H1 (cell line): ENCODE data around the gene IAH1. TPM values are rescaled to one million over a fixed set of nuclear protein-coding genes. Genes with fewer than 3 reads are reported as not detected.

Source experiments
- CTCF ChIA-PET: fragments of 300-600 bp; sonication (Branson Sonifier 250); formaldehyde crosslinking; loops from one replicate; lab custom pipeline; 2021; ENCODE audit not compliant: partially characterized antibody; lab: Charles Lee
- POLR2A ChIA-PET: fragments of 300-600 bp; sonication (Branson Sonifier 250); formaldehyde crosslinking; loops from one replicate; lab custom pipeline; 2021; ENCODE audit warnings: inconsistent platforms; ENCODE audit not compliant: partially characterized antibody; lab: Charles Lee
- DNase-seq, 2 experiments: peaks; one replicate each; pipeline versions ENCODE4 v3.0.0 to v3.0.0-alpha.2; 2010 to 2022; ENCODE audit warnings: low spot score in 2 of 2, low read depth in 1 of 2, mixed read lengths in 1 of 2
- FAIRE-seq: peaks from 2 replicates; lab custom pipeline; 2011; peaks lifted over from hg19 to GRCh38; lab: Jason Lieb, UNC
- H2AFZ ChIP-seq: 2 replicates; pipeline ENCODE4 v1.8.1; 2012; ENCODE audit warnings: low read length, inconsistent platforms
- H2AK5ac ChIP-seq: 2 replicates; pipeline ENCODE4 v1.6.1; 2013; ENCODE audit warnings: low read depth, low read length
- H2BK120ac ChIP-seq: replicated peaks from 2 replicates; pipeline ENCODE3; 2013; ENCODE audit warnings: low read depth, low read length, inconsistent platforms
- H2BK12ac ChIP-seq: 2 replicates; pipeline ENCODE4 v1.6.1; 2013; ENCODE audit warnings: low read depth, low read length
- H2BK15ac ChIP-seq: 2 replicates; pipeline ENCODE4 v1.6.1; 2013; ENCODE audit warnings: low read length
- H2BK20ac ChIP-seq: 2 replicates; pipeline ENCODE4 v1.6.1; 2013; ENCODE audit warnings: low read length
- H2BK5ac ChIP-seq: 2 replicates; pipeline ENCODE4 v1.6.1; 2013; ENCODE audit warnings: low read depth, low read length
- H3K14ac ChIP-seq: 2 replicates; pipeline ENCODE4 v1.6.1; 2013; ENCODE audit warnings: inconsistent platforms; ENCODE audit not compliant: insufficient read length
- H3K18ac ChIP-seq: 2 replicates; pipeline ENCODE4 v1.6.1; 2013; ENCODE audit warnings: low read length; ENCODE audit errors: extremely low read depth
- H3K23ac ChIP-seq: 2 replicates; pipeline ENCODE4 v1.6.1; 2013; ENCODE audit warnings: inconsistent platforms; ENCODE audit not compliant: insufficient read length
- H3K23me2 ChIP-seq: 2 replicates; pipeline ENCODE4 v1.6.1; 2013; ENCODE audit warnings: low read depth, low read length
- H3K27ac ChIP-seq: 2 replicates; pipeline ENCODE4 v1.6.1; 2011; ENCODE audit warnings: low read depth, low read length, inconsistent platforms
- H3K27me3 ChIP-seq, 4 experiments: replicated peaks in 1 of 4; 1 replicate in 1 of 4; 2 replicates in 3 of 4; pipeline versions ENCODE4 v1.6.1 to v1.8.1; 2011 to 2013; ENCODE audit warnings: low read length in 3 of 4, mild to moderate bottlenecking in 3 of 4, inconsistent platforms in 2 of 4, mixed read lengths in 2 of 4, moderate library complexity in 1 of 4; ENCODE audit not compliant: control insufficient read depth in 3 of 4, insufficient read depth in 3 of 4; ENCODE audit errors: extremely low read depth in 1 of 4
- H3K36me3 ChIP-seq, 4 experiments: 2 replicates each; pipeline versions ENCODE4 v1.6.1 to v1.8.1; 2011 to 2013; ENCODE audit warnings: mild to moderate bottlenecking in 4 of 4, low read length in 3 of 4, moderate library complexity in 2 of 4, control low read depth in 1 of 4, inconsistent platforms in 1 of 4; ENCODE audit not compliant: insufficient read depth in 4 of 4, control insufficient read depth in 2 of 4
- H3K4ac ChIP-seq: replicated peaks from 2 replicates; pipeline ENCODE3; 2013; ENCODE audit warnings: low read length, low read depth, mixed read lengths, inconsistent platforms; ENCODE audit not compliant: insufficient read length
- H3K4me1 ChIP-seq, 4 experiments: replicated peaks in 1 of 4; 1 replicate in 1 of 4; 2 replicates in 3 of 4; pipeline versions ENCODE4 v1.6.1 to v1.8.1; 2011 to 2013; ENCODE audit warnings: low read length in 3 of 4, inconsistent platforms in 2 of 4, mixed read lengths in 1 of 4; ENCODE audit not compliant: insufficient read depth in 4 of 4, control insufficient read depth in 3 of 4
- H3K4me2 ChIP-seq, 2 experiments: 2 replicates each; pipeline versions ENCODE4 v1.6.1 to v1.8.1; 2011 to 2013; ENCODE audit warnings: low read depth in 2 of 2, low read length in 2 of 2, control low read depth in 1 of 2, inconsistent platforms in 1 of 2, mild to moderate bottlenecking in 1 of 2; ENCODE audit not compliant: insufficient read depth in 1 of 2
- H3K4me3 ChIP-seq, 4 experiments: fragments of 200-600, 300-600 bp in 1 of 4; sonication (generic), shearing (Covaris generic), sonication (Bioruptor Twin) in 1 of 4; 2 replicates each; pipeline versions ENCODE4 v1.5.1 to v1.8.1; 2011 to 2016; ENCODE audit warnings: low read length in 4 of 4, low read depth in 3 of 4, control low read depth in 2 of 4, inconsistent platforms in 2 of 4, mild to moderate bottlenecking in 2 of 4, mixed read lengths in 1 of 4, moderate library complexity in 1 of 4; ENCODE audit not compliant: insufficient read depth in 2 of 4; ENCODE audit errors: extremely low read depth in 1 of 4
- H3K56ac ChIP-seq: replicated peaks from 2 replicates; pipeline ENCODE3; 2013; ENCODE audit warnings: low read depth, mild to moderate bottlenecking, mixed read lengths, low read length, inconsistent platforms; ENCODE audit not compliant: insufficient read length
- H3K79me1 ChIP-seq: 2 replicates; pipeline ENCODE4 v1.6.1; 2013; ENCODE audit warnings: low read depth, low read length, control low read depth
- H3K79me2 ChIP-seq, 2 experiments: 2 replicates each; pipeline versions ENCODE4 v1.6.1 to v1.8.1; 2012 to 2013; ENCODE audit warnings: low read length in 2 of 2, mild to moderate bottlenecking in 2 of 2, inconsistent platforms in 1 of 2; ENCODE audit not compliant: insufficient read depth in 2 of 2, control insufficient read depth in 1 of 2
- H3K9ac ChIP-seq, 4 experiments: replicated peaks in 1 of 4; 1 replicate in 1 of 4; 2 replicates in 3 of 4; pipeline versions ENCODE4 v1.6.1 to v1.8.1; 2011 to 2013; ENCODE audit warnings: low read depth in 3 of 4, low read length in 3 of 4, control low read depth in 2 of 4, mild to moderate bottlenecking in 2 of 4, moderate library complexity in 2 of 4, inconsistent platforms in 1 of 4; ENCODE audit errors: extremely low read depth in 1 of 4
- H3K9me3 ChIP-seq, 2 experiments: 2 replicates each; pipeline versions ENCODE4 v1.6.1 to v1.8.1; 2012 to 2013; ENCODE audit warnings: mild to moderate bottlenecking in 2 of 2, moderate library complexity in 2 of 2, control low read depth in 1 of 2, inconsistent platforms in 1 of 2, low read depth in 1 of 2, low read length in 1 of 2, mixed read lengths in 1 of 2; ENCODE audit not compliant: insufficient read depth in 2 of 2
- H4K20me1 ChIP-seq, 2 experiments: replicated peaks in 1 of 2; 2 replicates each; pipeline versions ENCODE3 to v1.8.1; 2011 to 2013; ENCODE audit warnings: inconsistent platforms in 2 of 2, low read length in 2 of 2, mild to moderate bottlenecking in 1 of 2; ENCODE audit not compliant: insufficient read depth in 2 of 2, control insufficient read depth in 1 of 2
- H4K5ac ChIP-seq: 2 replicates; pipeline ENCODE4 v1.6.1; 2013; ENCODE audit warnings: low read length, low read depth, mixed read lengths, inconsistent platforms; ENCODE audit not compliant: insufficient read length
- H4K8ac ChIP-seq: 2 replicates; pipeline ENCODE4 v1.8.0; 2013; ENCODE audit warnings: mild to moderate bottlenecking, moderate library complexity, low read length, inconsistent platforms; ENCODE audit not compliant: insufficient read depth; ENCODE audit errors: extremely low read depth
- H4K91ac ChIP-seq: replicated peaks from 2 replicates; pipeline ENCODE3; 2013; ENCODE audit warnings: low read length, mixed read lengths, inconsistent platforms; ENCODE audit not compliant: insufficient read length
- BCL11A ChIP-seq, 2 experiments: IDR thresholded peaks; one replicate each; pipeline ENCODE4 v1.6.1; 2011; ENCODE audit warnings: low read depth in 2 of 2, low read length in 2 of 2, mild to moderate bottlenecking in 2 of 2
- EGR1 ChIP-seq: IDR thresholded peaks from 2 replicates; pipeline ENCODE4 v1.6.1; 2011; ENCODE audit warnings: low read depth, low read length, borderline replicate concordance
- GTF2F1 ChIP-seq: IDR thresholded peaks from 2 replicates; pipeline ENCODE4 v1.6.1; 2012; ENCODE audit warnings: low read depth, low read length, improper control_type of control experiment, borderline replicate concordance
- POLR2A ChIP-seq, 2 experiments: IDR thresholded peaks; 1 replicate in 1 of 2; 2 replicates in 1 of 2; pipeline ENCODE4 v1.6.1; 2011; ENCODE audit warnings: low read depth in 2 of 2, low read length in 2 of 2, mild to moderate bottlenecking in 2 of 2; ENCODE audit errors: control extremely low read depth in 1 of 2
- POU5F1 ChIP-seq: IDR thresholded peaks from 2 replicates; pipeline ENCODE4 v1.6.1; 2011; ENCODE audit warnings: low read depth, mild to moderate bottlenecking, low read length, moderate library complexity
- SUZ12 ChIP-seq: fragments of 200-600 bp; sonication (generic); IDR thresholded peaks from 2 replicates; pipeline ENCODE4 v1.6.1; 2012; ENCODE audit warnings: mild to moderate bottlenecking, inconsistent platforms, low read length, moderate library complexity, mixed read lengths
- TAF7 ChIP-seq: optimal IDR thresholded peaks from 2 replicates; pipeline ENCODE3; 2011; ENCODE audit warnings: low read depth, mild to moderate bottlenecking, inconsistent platforms, low read length, moderate library complexity, borderline replicate concordance
- TCF12 ChIP-seq: IDR thresholded peaks from 2 replicates; pipeline ENCODE4 v1.6.1; 2011; ENCODE audit warnings: low read depth, mild to moderate bottlenecking, low read length
- ZNF274 ChIP-seq: IDR thresholded peaks from 2 replicates; pipeline ENCODE4 v1.7.0; 2012; ENCODE audit warnings: low read length, borderline replicate concordance; ENCODE audit errors: extremely low read depth
- WGBS, 2 experiments: shearing (Covaris generic) in 1 of 2; methylation state at CpG; one replicate each; pipeline versions ENCODE4 v1.1.6 to v1.1.7; 2013 to 2015; ENCODE audit warnings: low lambda C conversion rate in 2 of 2, mixed read lengths in 2 of 2, inconsistent platforms in 1 of 2, low coverage in 1 of 2, missing lambda C conversion rate in 1 of 2; ENCODE audit not compliant: insufficient replicate concordance in 2 of 2, insufficient coverage in 1 of 2, insufficient read length in 1 of 2; ENCODE audit errors: extremely low coverage in 1 of 2, missing lambda C conversion rate in 1 of 2; 5-methylcytosine and 5-hydroxymethylcytosine counted together
- polyA plus RNA-seq, 7 experiments: library from polyadenylated mRNA; depleted of rRNA in 3 of 7; stranded (reverse) in 5 of 7; unstranded in 2 of 7; fragments of >200 nt in 5 of 7; fragments of 200-250 nt in 2 of 7; gene quantifications; 1 replicate in 5 of 7; 2 replicates in 1 of 7; 4 replicates in 1 of 7; pipeline versions ENCODE4 v1.2.1 to v1.2.3, GENCODE V29; 2011 to 2013; ENCODE audit warnings: missing spikeins in 2 of 7, mixed read lengths in 2 of 7
- total RNA-seq: library from RNA; stranded (reverse); fragmentation: NEBNext Ultra II Directional; extraction: Animal tissue kit (Norgen Biotek cat#: 25700); gene quantifications from 2 replicates; pipeline ENCODE4 v1.2.1, GENCODE V29; 2021
- TF ChIP-seq, protein P1 (sequence below): IDR thresholded peaks from 2 replicates; pipeline ENCODE4 v1.6.1; 2012; ENCODE audit warnings: low read length, inconsistent platforms
- TF ChIP-seq, protein P2 (sequence below): IDR thresholded peaks from 2 replicates; pipeline ENCODE4 v1.6.1; 2012; ENCODE audit warnings: inconsistent platforms

Gene IAH1
- total and polyA plus RNA-seq, 2 of the 8 experiments (the other 6 are each of a cell fraction or from before 2014, with no cell fraction given): 15.1 to 21.5 TPM

DNA sequence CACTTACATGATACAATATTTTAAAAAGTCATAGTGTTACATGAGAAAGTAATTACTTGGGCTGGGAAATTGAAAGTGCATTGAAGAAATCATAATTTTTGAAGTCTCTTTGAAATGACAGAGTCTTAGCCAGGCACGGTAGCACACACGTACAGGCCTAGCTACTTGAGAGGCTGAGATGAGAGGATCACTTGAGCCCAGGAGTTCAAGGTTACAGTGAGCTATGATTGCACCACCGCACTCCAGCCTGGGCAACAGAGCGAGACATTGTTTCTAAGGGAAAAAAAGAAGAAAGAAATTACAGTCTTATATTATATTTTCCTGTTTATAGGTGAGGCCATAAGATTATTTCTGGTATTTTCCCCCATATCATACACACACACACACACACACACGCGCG is 9.2 kb upstream of the IAH1 start:
- no peak overlapping the region for H3K18ac ChIP-seq
- H3K4me3 ChIP-seq: no peak overlapping the region
- H4K91ac ChIP-seq: no peak overlapping the region
- no peak overlapping the region for H2BK12ac ChIP-seq
- CTCF ChIA-PET: interaction anchor here (1.4 kb wide), 1 partner anchor 10 kb away, joined by 4 read pairs; no protein-coding TSS in a partner anchor
- H3K4me1 ChIP-seq: no peaks in the 10 kb centered on the region
- no peak overlapping the region for H3K27ac ChIP-seq
- no peaks in the 10 kb centered on the region for H3K27me3 ChIP-seq
- no peak overlapping the region for H2BK5ac ChIP-seq
- no peaks in the 10 kb centered on the region for H3K79me2 ChIP-seq
- POLR2A ChIA-PET: no interaction called here
- H3K9me3 ChIP-seq: no peaks in the 10 kb centered on the region
- H3K56ac ChIP-seq: no peak overlapping the region
- H3K4me2 ChIP-seq: no peak overlapping the region
- 86% methylated on average over 7 of the region's 7 CpGs; no CpG with 5 or more reads in 1 of the 2 experiments for WGBS, 2 experiments
- no peak overlapping the region for H2BK20ac ChIP-seq
- peaks cover 2 to 6% of the 10 kb centered on the region in 2 experiments for H4K20me1 ChIP-seq
- no peak overlapping the region for H4K5ac ChIP-seq
- no peak overlapping the region for H4K8ac ChIP-seq
- peaks cover 2 to 59% (median 23%) of the 10 kb centered on the region in 4 experiments; a peak in 6 of 8 replicates for H3K36me3 ChIP-seq
- FAIRE-seq (no peak), DNase-seq (no peak)
- TF ChIP-seq, protein P1, sequence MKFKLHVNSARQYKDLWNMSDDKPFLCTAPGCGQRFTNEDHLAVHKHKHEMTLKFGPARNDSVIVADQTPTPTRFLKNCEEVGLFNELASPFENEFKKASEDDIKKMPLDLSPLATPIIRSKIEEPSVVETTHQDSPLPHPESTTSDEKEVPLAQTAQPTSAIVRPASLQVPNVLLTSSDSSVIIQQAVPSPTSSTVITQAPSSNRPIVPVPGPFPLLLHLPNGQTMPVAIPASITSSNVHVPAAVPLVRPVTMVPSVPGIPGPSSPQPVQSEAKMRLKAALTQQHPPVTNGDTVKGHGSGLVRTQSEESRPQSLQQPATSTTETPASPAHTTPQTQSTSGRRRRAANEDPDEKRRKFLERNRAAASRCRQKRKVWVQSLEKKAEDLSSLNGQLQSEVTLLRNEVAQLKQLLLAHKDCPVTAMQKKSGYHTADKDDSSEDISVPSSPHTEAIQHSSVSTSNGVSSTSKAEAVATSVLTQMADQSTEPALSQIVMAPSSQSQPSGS: no peak
- no peak for TF ChIP-seq ZNF274
- TF ChIP-seq SUZ12: no peak
- TF ChIP-seq TAF7: no peak
- no peak for TF ChIP-seq TCF12
- TF ChIP-seq EGR1: no peak
- TF ChIP-seq POLR2A (IDR thresholded peaks at IDR 0.05; ENCODE audit: control extremely low read depth in 1 of 2, low read depth in 2 of 2, low read length in 2 of 2): no peak
- no peak for TF ChIP-seq POU5F1
- TF ChIP-seq, protein P2, sequence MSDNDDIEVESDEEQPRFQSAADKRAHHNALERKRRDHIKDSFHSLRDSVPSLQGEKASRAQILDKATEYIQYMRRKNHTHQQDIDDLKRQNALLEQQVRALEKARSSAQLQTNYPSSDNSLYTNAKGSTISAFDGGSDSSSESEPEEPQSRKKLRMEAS: no peak
- no peak for TF ChIP-seq GTF2F1
- no peak for TF ChIP-seq BCL11A (IDR thresholded peaks at IDR 0.05; ENCODE audit: low read depth in 2 of 2, low read length in 2 of 2)
- no peak overlapping the region for H3K14ac ChIP-seq
- no peak overlapping the region for H2AK5ac ChIP-seq
- no peak overlapping the region for H3K23ac ChIP-seq
- no peak overlapping the region for H2AFZ ChIP-seq
- H3K4ac ChIP-seq: no peak overlapping the region
- no peak overlapping the region for H3K9ac ChIP-seq
- no peak overlapping the region for H2BK15ac ChIP-seq
- H3K79me1 ChIP-seq: no peaks in the 10 kb centered on the region
- H3K23me2 ChIP-seq: no peaks in the 10 kb centered on the region
- H2BK120ac ChIP-seq: no peak overlapping the region
